Measurements from ENCODE around the gene MAPK11. TPM values are rescaled to one million over a fixed set of nuclear protein-coding genes. Genes with fewer than 3 reads are reported as not detected.

MAPK11 gene
- total RNA-seq, 4 donors from 2014 or later = 6.2 to 53.5 (median 13.1) TPM

DNA sequence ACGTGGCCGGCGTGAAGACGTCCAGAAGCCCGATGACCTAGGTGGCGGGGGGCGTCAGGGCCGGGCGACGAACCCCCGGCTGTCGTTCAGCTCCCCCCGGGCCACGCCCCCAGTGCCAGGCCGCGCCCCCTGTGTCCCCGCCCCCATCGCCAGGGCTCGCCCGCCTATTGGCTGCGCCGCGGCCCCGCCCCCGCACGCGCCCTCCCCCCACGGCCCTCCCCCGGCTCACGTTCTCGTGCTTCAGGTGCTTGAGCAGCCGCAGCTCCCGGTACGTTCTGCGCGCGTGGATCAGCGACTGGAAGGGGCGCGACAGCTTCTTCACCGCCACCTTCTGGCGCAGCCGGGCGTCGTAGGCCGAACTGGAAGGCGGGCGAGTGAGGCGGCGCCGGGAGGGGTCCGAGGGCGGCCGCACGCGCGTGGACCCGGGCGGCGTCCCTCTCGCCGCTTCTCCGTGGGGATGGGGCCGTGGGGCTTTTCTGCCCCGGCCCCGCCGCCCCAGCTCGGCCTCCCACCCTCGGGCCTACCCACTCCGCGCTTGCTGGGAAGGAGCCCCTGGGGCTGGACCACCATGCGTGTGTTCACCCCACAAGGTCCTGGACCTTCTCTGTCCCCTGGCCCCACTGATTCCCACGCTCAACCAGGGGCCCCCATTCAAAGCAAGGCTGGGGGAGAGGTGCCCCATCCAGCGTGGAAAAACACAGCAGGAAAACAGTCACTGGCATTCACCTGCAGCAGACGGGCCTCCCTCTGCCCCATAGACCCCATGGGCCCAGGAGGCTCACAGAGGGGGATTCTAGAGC is 2.4 kb downstream of the MAPK11 start:
- TF ChIP-seq, protein P1, sequence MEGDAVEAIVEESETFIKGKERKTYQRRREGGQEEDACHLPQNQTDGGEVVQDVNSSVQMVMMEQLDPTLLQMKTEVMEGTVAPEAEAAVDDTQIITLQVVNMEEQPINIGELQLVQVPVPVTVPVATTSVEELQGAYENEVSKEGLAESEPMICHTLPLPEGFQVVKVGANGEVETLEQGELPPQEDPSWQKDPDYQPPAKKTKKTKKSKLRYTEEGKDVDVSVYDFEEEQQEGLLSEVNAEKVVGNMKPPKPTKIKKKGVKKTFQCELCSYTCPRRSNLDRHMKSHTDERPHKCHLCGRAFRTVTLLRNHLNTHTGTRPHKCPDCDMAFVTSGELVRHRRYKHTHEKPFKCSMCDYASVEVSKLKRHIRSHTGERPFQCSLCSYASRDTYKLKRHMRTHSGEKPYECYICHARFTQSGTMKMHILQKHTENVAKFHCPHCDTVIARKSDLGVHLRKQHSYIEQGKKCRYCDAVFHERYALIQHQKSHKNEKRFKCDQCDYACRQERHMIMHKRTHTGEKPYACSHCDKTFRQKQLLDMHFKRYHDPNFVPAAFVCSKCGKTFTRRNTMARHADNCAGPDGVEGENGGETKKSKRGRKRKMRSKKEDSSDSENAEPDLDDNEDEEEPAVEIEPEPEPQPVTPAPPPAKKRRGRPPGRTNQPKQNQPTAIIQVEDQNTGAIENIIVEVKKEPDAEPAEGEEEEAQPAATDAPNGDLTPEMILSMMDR (IDR thresholded peaks at IDR 0.05; ENCODE audit: low read depth) = no peak

DNA sequence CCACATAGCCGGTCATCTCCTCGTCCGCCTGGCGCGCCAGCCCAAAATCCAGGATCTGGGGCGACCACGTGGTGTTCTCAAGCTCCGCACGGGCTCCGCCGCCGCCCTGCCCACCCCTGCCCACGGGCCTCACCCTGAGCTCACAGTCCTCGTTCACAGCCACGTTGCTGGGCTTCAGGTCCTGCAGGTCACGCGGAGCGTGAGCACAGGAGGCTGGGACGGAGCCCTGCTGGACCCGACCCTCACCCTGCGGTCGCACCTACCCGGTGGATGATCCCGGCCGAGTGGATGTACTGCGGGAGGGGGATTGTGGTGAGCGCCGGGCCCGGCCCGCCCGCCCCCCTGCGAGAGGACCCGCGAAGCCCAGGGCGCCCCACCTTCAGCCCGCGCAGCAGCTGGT is 3.2 kb downstream of the MAPK11 start:
- TF ChIP-seq, protein P1 (IDR thresholded peaks at IDR 0.05; ENCODE audit: low read depth) = no peak

DNA sequence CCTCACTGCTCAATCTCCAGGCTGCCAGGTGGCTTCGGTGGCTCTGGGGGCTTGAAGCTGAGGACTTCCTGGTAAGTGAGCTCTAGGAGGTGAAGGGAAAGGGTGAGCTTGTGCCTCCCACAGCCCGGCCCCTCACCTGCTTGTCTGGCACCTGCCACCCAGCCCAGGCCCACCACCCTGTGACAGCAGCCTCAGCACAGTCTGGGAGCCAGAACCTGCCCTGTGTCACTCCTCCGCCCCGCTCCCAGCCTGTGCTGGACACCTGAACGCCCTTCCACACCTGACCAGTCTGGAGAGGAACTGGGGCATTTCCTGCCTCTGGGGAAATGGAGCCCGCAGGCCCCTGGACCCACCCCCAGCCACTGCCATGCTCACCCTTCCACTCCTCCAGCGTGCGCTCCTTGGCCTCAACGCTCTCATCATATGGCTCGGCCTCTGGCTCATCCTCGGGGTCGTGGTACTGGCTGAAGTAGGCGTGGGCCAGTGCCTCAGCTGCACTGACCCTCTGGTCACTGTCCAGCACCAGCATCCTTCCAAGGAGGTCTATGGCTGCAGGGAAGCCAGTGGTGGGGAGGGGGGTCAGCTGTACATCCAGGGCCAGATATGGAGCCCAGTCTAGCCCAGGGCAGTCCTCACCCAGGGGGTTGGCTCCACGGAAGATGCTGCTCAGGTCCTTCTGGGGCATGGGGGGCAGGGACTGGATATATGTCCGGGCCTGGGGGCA is 5.1 kb downstream of the MAPK11 start:
- TF ChIP-seq, protein P1 (IDR thresholded peaks at IDR 0.05; ENCODE audit: low read depth) = no peak

DNA sequence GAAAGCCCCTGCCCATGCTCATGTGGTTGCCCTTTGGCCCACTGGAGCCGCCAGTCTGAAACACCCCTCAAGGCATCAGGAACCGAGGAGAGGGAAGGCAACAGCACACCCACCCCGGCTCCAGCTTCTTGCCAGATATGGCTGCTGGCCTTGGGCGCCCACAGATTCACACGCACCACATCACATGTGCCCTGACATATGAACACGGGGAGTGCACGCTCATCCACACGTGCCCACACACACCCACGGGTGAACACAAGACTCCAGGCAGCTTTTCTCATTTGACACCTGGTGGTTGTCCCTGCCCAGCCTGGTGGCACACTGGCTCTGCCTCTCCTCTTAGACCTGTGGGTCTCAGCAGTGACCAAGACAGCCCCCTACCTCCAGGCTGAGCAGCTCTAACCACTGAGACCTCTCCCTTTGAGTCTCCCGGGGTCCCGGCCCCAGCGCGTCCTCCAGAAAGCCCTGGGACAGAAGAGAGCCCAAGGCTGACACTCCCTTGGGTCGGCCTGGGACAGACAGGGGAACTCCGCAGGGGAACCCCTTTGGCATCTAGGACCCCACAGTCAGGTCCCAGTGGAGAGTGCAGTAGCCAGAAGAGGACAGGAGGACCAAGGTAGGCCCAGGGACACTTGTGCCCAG is 6.0 kb downstream of the MAPK11 start:
- TF ChIP-seq, protein P1 (IDR thresholded peaks at IDR 0.05; ENCODE audit: low read depth) = no peak

DNA sequence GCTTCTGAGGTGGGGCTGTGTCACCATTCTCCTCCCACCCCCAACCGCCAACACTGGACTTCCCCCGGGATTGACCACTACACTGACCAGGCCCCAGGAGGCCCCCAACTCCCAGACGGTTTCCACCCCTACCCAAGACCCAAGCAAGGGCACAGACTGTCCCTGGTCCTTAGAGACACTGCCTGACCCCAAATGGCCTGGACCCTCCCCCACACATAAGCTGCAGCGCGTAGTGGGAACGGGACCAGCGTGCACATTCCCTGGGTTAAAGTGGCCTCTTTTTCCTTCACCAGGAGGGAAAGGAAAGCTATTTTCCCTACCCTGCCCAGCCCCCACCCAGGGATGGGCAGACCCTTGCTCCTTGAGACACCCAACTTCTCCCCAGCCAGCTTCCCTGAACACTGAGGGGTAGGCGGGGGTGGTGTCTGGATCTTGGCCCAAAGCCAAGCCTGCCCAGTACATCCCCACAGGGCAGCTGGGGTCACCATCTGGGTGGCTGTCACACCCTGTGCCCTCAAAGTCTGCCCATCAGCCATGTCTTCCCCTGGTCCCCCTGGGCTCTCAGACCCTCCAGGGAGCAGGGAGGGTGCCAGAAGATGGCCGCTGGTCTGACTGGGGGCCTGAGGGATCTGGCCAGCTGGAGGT is 7.1 kb downstream of the MAPK11 start:
- TF ChIP-seq, protein P1 (IDR thresholded peaks at IDR 0.05; ENCODE audit: low read depth) = no peak

DNA sequence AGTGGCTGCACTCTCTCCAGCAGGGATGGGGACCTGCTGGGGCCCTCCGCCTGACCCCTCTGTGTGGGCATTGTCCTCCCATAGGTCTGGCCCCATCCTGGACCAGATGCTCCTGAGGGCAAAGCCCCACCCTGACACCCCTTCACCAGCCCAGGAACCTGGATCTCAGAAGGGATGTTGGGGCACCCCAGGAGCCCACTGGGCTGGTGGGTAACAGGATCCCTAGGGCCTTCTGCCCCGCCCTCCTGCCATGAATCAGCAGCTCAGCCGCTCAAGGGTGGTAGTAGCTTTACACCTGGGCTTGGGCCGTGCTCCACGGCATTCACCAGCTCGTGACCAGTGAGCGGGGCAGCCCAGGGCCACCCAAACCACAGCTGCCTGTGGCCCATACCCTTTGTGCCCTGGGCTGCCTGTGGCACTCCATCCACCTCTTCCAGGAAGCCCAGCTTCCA is 7.7 kb downstream of the MAPK11 start:
- TF ChIP-seq, protein P1 (IDR thresholded peaks at IDR 0.05; ENCODE audit: low read depth) = no peak
